AML-193 (cell line): ENCODE data around the gene ANKHD1.
"Not testable (repeated sequence)": the region's sequence is repeated elsewhere in the genome, so short reads cannot be mapped to it uniquely, and the experiment has no call there.

ENCODE experiments used
- DNase-seq, 2 experiments: peaks; one replicate each; lab custom pipeline; 2025; lab: John Stamatoyannopoulos, UW

Gene ANKHD1

DNA sequence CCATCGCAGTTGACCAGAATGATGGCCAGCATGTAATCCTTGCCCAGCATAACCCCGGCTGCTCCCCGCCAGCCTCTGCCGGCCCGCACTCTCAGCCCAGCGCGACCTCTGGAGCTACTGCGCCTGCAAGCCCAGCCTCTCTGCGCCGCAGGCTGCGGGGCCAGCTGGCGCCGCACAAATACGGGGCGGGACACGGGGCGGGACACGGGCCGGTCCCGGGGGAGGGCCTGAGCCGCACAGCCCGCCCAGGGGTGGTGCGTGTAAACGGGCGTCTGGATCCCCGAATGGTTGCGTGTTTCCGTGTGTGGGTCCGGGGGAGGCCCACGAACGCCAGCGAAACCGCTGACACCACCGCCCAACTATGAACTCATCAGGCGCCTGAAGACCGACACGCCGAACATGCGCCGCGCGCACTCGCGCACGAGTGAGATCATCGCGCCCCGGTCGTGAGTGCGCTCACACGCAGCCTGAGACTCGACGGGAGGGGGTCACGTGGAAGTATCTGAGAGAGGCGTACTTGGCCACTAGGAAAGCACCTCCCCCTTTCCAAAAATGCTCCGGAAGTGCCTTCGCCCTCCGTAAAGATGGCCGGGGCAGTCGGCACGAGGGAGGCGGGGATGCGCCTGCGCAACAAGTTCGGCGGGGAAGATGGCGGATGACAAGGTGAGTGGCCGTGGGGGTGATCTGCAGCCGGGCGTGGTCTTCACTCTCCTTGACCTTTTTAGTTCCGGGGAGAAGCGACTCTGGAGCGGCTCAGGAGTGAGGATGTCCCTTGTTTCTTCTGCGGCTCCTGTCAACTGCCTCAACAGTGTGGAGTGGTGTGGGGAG is 162.8 kb downstream of the ANKHD1 start, which contains the start of the genes APBB3 and SLC35A4:
Gene APBB3, minus strand, starts transcription at position 403 of the 828 bp plus-strand sequence. Its CDS starts 353 bp downstream, at position 50.
Gene SLC35A4, plus strand, starts transcription at position 633 of the 828 bp plus-strand sequence. CDS start 2,342 bp downstream, outside the sequence.
- DNase-seq = peak; percentile 96 to 97

DNA sequence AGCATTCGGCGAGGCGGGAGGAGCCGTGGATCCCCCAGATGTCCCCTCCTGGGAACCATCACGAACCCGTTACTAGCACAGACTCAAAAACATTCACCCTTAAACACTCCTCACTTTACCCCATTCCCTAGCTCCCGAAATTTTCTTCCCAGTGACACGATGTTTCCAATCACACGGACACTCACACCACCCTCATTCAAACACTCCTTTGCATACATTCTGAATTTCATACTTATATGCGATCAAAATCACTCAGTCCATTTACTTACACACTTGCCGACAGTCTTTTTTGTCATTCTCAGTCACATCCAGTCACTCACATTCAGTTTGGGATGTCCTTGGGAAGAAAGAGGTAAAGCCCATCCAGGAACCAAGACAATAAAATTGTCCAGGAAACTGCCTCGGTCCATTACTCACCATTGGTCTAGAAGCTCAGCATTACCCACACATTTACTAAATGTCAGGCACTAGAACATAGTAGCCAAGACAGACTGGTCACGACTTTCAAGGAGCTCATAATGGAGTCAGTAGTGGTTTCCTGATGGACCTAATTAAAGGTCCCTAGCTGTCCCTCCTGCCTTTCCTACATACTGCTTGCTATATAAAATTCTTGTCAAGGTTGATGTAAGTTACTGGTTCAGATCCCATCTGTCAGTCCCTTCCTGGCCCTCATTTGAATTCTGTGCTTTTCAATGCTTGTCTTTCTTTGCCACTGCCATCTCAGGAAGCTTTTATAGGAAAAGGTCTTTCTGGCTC is 163.6 kb downstream of the ANKHD1 start:
- DNase-seq = no peak

DNA sequence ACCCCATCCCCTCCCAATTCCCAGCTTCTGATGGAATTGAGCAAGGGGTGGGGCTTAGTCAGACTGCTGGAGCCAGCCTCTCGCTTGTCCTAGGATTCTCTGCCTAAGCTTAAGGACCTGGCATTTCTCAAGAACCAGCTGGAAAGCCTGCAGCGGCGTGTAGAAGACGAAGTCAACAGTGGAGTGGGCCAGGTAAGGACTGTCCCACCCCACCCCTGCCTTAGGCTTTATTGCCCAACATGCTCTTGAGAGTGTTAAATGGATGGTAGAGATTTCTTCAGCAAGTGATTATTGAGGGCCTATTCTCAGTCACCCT is 164.1 kb downstream of the ANKHD1 start:
- DNase-seq = no peak

DNA sequence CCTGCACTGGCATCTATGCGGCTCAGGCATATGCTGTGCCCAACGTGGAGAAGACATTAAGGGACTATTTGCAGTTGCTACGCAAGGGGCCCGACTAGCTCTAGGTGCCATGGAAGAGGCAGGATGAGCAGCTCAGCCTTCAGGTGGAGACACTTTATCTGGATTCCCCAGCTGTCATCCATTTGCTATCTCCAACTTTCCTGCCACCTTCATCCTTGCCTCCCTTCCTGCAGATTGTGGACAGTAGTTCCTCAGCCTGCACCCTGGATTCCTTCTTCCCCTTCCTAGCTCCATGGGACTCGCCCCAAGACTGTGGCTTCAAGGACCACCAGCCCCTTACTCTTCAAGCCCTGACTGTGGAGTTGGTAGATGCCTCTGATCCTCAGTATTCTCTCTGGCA is 165.0 kb downstream of the ANKHD1 start:
- DNase-seq = no peak

DNA sequence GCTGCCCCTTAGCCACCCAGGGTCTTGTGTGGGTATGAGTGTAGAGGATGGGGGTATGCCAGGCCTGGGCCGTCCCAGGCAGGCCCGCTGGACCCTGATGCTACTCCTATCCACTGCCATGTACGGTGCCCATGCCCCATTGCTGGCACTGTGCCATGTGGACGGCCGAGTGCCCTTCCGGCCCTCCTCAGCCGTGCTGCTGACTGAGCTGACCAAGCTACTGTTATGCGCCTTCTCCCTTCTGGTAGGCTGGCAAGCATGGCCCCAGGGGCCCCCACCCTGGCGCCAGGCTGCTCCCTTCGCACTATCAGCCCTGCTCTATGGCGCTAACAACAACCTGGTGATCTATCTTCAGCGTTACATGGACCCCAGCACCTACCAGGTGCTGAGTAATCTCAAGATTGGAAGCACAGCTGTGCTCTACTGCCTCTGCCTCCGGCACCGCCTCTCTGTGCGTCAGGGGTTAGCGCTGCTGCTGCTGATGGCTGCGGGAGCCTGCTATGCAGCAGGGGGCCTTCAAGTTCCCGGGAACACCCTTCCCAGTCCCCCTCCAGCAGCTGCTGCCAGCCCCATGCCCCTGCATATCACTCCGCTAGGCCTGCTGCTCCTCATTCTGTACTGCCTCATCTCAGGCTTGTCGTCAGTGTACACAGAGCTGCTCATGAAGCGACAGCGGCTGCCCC is 165.6 kb downstream of the ANKHD1 start:
- DNase-seq = no peak

DNA sequence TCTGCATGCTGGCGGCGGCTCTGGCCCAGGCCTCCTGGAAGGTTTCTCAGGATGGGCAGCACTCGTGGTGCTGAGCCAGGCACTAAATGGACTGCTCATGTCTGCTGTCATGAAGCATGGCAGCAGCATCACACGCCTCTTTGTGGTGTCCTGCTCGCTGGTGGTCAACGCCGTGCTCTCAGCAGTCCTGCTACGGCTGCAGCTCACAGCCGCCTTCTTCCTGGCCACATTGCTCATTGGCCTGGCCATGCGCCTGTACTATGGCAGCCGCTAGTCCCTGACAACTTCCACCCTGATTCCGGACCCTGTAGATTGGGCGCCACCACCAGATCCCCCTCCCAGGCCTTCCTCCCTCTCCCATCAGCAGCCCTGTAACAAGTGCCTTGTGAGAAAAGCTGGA is 166.2 kb downstream of the ANKHD1 start:
- DNase-seq = no peak

DNA sequence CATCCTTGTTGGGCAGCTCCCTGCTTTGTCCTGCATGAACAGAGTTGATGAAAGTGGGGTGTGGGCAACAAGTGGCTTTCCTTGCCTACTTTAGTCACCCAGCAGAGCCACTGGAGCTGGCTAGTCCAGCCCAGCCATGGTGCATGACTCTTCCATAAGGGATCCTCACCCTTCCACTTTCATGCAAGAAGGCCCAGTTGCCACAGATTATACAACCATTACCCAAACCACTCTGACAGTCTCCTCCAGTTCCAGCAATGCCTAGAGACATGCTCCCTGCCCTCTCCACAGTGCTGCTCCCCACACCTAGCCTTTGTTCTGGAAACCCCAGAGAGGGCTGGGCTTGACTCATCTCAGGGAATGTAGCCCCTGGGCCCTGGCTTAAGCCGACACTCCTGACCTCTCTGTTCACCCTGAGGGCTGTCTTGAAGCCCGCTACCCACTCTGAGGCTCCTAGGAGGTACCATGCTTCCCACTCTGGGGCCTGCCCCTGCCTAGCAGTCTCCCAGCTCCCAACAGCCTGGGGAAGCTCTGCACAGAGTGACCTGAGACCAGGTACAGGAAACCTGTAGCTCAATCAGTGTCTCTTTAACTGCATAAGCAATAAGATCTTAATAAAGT is 166.9 kb downstream of the ANKHD1 start:
- DNase-seq = no peak

DNA sequence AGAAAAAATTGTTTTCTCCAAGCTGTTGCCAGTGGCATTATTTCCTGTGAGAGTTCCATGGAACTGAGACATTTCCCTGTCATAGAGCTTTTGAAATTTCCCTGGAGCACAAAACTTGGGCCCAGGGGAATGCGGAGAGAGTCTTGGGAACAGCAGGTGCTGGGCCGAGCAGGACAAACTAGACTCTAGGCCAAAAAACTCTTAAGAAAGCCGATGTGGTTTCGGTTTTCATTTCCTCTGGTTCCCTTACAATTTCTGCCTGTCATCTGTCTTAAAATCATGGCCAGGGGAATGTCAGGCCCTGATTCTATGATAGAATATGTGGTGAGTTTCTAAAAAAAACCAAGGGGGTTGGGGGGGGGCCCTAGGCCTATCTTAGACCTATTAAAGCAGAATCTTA is 167.6 kb downstream of the ANKHD1 start:
- DNase-seq = no peak

DNA sequence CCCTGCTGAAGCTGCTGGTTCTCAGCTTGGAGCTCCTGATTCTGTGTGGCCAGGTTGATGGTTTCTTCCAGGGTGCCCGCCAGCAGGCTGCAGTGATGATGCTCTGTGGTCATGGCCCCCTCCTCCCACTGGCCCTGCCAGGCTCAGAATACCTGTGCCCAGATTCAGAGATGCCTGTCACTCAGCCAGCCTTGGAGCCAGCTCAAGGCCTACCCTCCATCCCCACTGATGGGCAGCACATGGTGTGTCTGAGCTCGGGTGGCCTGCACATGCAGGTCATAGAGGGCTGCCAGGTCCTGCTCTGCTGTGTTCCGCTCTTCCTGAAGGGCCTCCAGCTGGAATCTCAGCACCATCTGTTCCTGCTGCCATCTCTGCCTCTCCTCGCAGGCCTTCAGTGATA is 168.4 kb downstream of the ANKHD1 start:
- no peak for DNase-seq

DNA sequence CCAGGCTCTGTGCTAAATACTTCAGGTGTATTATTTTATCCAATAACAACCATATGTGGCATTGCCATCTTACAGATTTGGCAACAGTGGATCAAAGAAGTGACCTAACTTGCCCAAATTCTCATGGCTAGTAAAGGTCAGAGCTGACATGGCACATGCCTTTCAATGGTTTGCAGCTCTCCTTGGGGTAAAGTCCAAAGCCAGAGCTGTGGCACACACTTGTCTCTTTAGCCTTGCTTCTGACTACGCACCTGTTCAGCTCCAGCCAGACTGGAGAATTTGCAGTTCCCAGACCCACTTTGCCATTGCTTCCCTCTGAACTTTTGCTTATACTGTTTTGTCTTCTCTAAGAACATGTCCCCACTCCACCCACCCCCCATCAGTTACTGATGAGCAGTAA is 168.9 kb downstream of the ANKHD1 start:
- DNase-seq = no peak

DNA sequence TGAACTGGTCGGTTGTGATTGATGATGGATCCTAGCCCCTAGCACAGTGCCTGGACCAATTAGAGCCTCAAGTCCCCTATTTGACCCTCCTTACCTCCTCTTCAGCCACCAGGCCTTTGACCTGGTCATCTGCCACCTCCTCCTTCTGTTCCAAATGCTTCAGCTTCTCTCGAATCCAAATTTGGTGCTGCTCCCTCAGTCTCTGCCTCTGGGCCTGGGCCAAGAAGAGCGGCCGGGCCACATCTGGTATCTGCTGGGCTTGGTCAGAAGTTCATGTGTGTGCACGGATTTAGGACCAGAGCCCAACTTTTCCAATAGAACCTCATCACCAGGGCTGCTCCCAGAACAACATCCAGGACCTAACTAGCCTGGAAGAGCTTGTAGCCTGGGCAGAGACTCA is 169.5 kb downstream of the ANKHD1 start:
- no peak for DNase-seq

DNA sequence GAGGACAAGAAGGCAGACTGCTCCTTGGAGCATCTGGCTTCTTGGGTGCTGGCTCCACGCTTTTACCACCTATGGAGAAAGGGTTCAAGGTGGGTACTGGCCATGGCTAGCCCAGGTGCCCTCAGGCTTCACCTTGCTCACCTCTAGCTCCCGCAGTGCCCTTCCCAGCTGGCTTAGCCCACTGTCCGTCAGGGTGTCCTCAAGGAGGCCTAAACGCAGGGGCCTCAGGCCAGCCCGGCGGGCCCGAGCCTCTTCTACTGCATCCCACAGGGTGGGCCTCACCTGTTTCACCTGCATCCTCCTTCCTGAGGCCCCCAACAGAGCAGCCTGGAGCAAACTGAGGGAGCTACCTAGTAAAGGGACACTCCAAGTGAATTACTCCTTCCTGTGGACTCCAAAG is 172.1 kb downstream of the ANKHD1 start:
- DNase-seq = no peak

DNA sequence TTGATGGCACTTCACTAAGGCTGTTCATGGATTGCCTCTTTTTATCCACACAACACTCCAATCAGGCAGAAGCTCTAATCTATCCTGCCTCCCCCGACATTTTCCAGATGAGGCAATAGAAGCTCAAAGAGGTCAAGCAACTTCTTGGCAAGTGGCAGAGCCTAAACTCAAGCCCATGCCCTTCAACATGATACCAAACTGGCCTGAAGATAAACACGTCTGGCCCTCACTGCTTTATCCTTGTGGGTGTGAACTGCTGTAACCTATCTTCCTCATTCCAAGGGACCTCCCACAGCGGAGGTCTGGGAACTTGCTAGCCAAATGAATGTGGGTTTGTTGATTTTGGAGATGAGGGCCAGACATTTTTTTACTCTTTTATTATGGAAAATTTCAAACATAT is 172.5 kb downstream of the ANKHD1 start:
- no peak for DNase-seq

DNA sequence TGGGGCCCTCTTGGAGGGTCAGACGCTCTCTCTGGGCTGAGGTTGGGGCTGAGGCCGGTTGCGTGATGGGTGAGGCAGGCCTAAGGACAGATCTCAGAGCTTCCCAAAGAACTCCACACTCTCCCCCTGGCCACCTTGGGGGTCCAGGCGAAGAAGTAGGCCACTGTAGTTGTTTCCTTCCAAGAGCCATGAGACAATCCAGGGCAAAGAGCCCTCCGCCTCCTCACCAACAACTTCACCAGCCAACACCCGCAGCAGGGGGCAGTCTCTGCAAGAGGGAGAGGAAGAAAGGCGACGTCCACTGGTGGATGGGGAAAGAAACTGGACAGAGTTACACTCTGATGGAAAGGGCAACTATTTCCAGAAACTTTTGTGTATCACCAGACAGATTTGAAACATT is 173.7 kb downstream of the ANKHD1 start:
- DNase-seq = peak; percentile 60 to 62

DNA sequence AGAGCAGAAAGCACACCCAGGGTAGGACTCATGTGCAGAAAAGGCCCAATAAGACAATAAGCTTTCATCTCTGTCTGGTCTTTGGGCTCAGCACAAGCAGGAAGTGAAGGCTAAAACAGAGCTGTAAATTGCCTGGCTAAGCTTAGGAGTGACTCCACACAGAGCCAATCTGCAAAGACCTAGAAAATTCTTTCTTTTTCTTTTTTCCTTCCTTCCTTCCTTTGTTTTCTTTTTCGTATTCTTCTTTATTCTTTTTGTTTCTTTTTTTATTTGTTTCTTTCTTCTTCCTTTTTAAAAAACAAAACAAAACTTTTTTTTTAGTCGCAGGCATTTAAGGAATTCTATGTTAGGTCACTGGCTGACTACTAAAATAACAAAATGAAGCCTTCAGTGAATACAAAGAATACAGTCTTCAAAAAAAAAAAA is 175.2 kb downstream of the ANKHD1 start:
- DNase-seq = no peak

DNA sequence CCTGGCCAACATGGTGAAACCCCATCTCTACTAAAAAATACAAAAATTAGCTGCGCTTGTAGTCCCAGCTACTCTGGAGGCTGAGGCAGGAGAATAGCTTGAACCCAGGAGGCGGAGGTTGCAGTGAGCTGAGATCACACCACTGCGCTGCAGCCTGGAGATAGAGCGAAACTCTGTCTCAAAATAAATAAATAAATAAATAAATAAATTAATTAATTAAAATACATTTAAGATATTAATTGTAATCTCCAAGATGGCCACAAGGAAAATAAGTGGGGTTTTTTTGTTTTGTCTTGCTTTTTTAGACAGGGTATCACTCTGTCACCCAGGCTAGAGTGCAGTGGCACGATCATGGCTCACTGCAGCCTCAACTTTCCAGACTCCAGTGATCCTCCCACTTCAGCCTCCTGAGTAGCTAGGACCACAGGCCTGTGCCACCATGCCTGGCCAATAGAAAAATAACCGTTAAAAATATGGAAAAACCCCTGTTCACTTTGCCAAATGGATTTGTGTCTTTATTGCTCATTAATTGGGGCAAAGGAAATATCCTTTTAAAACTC is 177.6 kb downstream of the ANKHD1 start:
- DNase-seq = not testable (repeated sequence)

DNA sequence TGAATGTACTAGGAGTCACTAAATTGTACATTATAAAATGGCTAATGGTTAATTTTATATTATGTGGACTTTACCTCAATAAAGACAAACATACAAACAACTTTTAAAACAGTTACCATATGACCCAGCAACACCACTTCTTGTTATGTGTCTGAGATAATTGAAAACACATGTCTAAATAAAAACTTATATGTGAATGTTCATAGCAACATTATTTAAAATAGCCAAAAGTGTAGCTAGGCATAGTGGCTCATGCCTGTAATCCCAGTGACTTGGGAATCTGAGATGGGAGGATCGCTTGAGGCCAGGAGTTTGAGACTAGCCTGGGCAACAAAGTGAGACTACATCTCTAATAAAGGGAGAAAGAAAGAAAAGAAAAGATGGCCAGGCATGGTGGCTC is 185.9 kb downstream of the ANKHD1 start:
- no peak for DNase-seq

DNA sequence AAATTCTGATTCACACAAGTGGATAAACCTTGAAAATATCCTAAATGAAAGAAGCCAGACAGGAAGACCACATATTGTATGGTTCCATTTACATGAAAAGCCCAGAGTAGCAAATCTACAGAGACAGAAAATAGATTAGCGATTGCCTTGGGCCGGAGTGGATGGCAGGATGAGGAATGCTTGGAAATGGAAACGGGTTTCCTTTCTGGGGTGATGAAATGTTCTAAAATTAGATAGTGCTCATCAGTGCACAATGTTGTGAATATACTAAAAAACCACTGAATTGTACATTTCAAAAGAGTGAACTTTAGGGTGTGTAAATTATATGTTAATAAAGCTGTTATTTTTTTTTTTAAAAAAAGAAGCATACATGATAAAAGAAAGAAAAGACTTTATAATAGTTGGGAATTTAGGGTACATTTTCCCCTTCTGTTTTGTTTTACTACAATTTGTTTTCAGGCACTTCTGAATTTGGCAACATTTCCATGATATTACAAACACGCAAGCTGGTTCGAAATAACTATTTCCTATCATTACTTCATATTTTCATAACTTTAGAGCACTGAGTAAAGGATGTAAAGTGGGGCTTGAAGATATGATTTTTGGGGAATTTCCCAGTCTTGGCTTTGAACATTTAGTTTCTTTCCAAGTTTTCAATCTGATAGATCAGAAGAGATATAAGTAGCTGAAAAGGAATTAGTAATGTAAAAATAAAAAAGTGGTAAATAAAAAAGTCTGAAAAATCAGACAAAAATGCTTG is 186.9 kb downstream of the ANKHD1 start:
- no peak for DNase-seq
